Psoas muscle (tissue), 8 donors: Measurements from ENCODE around the gene MCTS1. TPM values are rescaled to one million over a fixed set of nuclear protein-coding genes. Genes with fewer than 3 reads are reported as not detected.
A peak's percentile ranks its signal among the peaks of the same experiment; 100 is the strongest.

Experiments used
- ATAC-seq, 4 donors: fragments of 200-7000 bp; cut with Tn5 transposase; one replicate each; pipeline ENCODE4 v1.9.1; 2020; ENCODE audit warnings: moderate library complexity in 3 of 4, mild to moderate bottlenecking in 2 of 4
- DNase-seq, 2 donors: peaks; one replicate each; pipeline ENCODE4 v3.0.0-alpha.2; 2020
- H3K27ac ChIP-seq: fragments of 200-600 bp; one replicate; pipeline ENCODE4 v1.8.0; 2022
- H3K27me3 ChIP-seq, 3 donors: fragments of 200-600 bp in 1 of 3; one replicate each; pipeline versions ENCODE4 v1.6.1 to v1.8.0; 2013 to 2022; ENCODE audit warnings: low read length in 2 of 3, mild to moderate bottlenecking in 2 of 3, moderate library complexity in 1 of 3; ENCODE audit not compliant: insufficient read depth in 3 of 3
- H3K36me3 ChIP-seq, 2 donors: fragments of 200-600 bp in 1 of 2; one replicate each; pipeline versions ENCODE4 v1.6.1 to v1.8.0; 2013 to 2022; ENCODE audit warnings: low read depth in 1 of 2, mild to moderate bottlenecking in 1 of 2, moderate library complexity in 1 of 2; ENCODE audit not compliant: insufficient read depth in 1 of 2
- H3K4me1 ChIP-seq: fragments of 200-600 bp; one replicate; pipeline ENCODE4 v1.8.0; 2022
- H3K4me3 ChIP-seq: fragments of 200-600 bp; one replicate; pipeline ENCODE4 v1.8.0; 2022; ENCODE audit warnings: mild to moderate bottlenecking
- H3K9me3 ChIP-seq: fragments of 200-600 bp; one replicate; pipeline ENCODE4 v1.8.0; 2022
- WGBS, 3 donors: extraction: QIAGEN DNeasy Blood & Tissue Kit; methylation state at CpG; one replicate each; pipeline versions ENCODE4 v1.1.6 to v1.1.7; 2013; 5-methylcytosine and 5-hydroxymethylcytosine counted together
- intact Hi-C, 2 donors: fragments of 100-400 bp; cut with DNase I; formaldehyde crosslinking; loops; one replicate each; pipeline versions ENCODE4 v1.11.0 to v1.14.2; 2022
- polyA plus RNA-seq, 3 donors: library from polyadenylated mRNA; stranded (reverse); fragments of 200-250 nt; gene quantifications; one replicate each; pipeline ENCODE4 v1.2.3, GENCODE V29; 2013
- total RNA-seq, 4 donors: library from RNA; stranded (reverse); fragmentation: NEBNext Ultra II Directional in 2 of 4; extraction: Animal tissue kit (Norgen Biotek cat#: 25700) in 2 of 4; gene quantifications; one replicate each; pipeline versions ENCODE4 v1.2.1 to v1.2.4, GENCODE V29; 2021 to 2023
- TF ChIP-seq, protein P1 (sequence below): fragments of 200-600 bp; IDR thresholded peaks from one replicate; pipeline ENCODE4 v1.8.0; 2022; ENCODE audit warnings: antibody characterized with exemption
- donor health status: healthy with polysubstance abuse.
- donor health status: DM: no; HTN: no; CAD: no; lungs with moderate emphysema.
- donor health status: Bipolar disorder and iron deficiency.
- donor health status: healthy.
- donor health status: DM: yes; HTN: yes; CAD: no.
- donor health status: DM: no; HTN: no; CAD: no.
- donor health status: DM: no; HTN: no; CAD: no.
- donor health status: DM: yes; HTN: yes; CAD: no.

Gene MCTS1
- total and polyA plus RNA-seq, 7 donors: 23.0 to 54.3 (median 28.8) TPM

DNA sequence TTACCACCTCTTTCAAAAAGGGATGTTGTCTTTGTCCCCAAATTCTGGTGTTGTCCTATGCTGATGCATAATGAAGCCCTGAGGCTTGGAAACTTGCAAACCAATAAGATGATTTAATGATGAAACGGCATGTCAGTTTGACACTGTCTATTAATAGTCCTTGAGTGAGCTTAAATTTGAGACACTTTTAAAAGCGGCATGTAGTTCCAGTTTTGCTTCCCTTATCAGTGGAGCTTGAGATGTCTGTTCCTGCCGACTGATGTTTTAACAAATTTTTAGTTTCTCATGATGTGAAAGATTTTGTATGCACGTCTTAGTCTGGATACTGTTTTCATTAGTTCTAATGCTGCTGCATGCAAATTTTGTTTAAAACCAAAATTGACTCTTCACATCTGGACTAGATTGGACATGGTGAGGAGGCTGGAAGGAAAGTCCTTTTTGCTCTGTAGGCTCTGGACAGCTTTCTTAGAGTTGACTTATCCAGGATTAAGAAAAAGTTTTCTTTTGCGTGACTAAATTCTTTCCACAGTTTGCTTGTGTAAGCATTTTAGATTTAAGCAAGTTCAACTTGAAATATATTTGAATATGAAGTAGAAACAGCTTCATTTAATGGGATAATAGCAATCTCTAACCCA is 14.2 kb downstream of the MCTS1 start:
- intact Hi-C loops: no loop called here
- 49 to 71% (median 64%) methylated on average over 5 of the region's 5 CpGs for WGBS, 3 donors
- H3K4me3 ChIP-seq: no peak overlapping the region
- DNase-seq: no peak
- H3K36me3 ChIP-seq: peaks cover 0 to 16% of the 10 kb centered on the region in 2 donors
- no peaks in the 10 kb centered on the region for H3K4me1 ChIP-seq
- no peaks in the 10 kb centered on the region for H3K27me3 ChIP-seq
- no peak overlapping the region for H3K27ac ChIP-seq
- TF ChIP-seq, protein P1, sequence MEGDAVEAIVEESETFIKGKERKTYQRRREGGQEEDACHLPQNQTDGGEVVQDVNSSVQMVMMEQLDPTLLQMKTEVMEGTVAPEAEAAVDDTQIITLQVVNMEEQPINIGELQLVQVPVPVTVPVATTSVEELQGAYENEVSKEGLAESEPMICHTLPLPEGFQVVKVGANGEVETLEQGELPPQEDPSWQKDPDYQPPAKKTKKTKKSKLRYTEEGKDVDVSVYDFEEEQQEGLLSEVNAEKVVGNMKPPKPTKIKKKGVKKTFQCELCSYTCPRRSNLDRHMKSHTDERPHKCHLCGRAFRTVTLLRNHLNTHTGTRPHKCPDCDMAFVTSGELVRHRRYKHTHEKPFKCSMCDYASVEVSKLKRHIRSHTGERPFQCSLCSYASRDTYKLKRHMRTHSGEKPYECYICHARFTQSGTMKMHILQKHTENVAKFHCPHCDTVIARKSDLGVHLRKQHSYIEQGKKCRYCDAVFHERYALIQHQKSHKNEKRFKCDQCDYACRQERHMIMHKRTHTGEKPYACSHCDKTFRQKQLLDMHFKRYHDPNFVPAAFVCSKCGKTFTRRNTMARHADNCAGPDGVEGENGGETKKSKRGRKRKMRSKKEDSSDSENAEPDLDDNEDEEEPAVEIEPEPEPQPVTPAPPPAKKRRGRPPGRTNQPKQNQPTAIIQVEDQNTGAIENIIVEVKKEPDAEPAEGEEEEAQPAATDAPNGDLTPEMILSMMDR: no peak
- no peaks in the 10 kb centered on the region for H3K9me3 ChIP-seq
- no peak for ATAC-seq

DNA sequence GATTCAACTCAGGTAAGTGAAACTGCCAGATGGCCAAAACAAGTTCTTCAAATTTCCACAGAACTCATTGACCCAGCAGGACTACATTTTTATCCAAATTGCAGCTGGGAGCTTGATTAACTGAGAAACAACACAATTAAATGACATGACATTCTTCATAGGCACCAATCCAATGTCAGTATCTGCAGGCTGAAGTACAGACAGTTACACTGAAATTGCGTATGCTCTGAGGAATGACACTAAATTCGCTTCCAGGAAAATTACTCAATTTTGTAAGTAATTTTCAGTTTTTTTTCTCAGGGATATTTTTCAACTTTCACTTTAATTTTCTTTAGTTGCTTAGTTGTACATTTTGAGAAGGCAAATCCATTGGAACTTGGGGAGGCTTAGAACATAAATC is 21.5 kb downstream of the MCTS1 start:
- 63 to 69% (median 68%) methylated on average over 2 of the region's 2 CpGs for WGBS, 3 donors
- no peak for ATAC-seq
- Histone ChIP-seq H3K27me3 (no peaks in the 10 kb centered on the region), H3K4me1 (no peaks in the 10 kb centered on the region), H3K9me3 (no peaks in the 10 kb centered on the region), H3K27ac (no peak overlapping the region), H3K4me3 (no peak overlapping the region), H3K36me3 (peaks cover 0 to 5% of the 10 kb centered on the region in 2 donors)
- TF ChIP-seq, protein P1: no peak
- no peak for DNase-seq
- intact Hi-C loops: no loop called here

DNA sequence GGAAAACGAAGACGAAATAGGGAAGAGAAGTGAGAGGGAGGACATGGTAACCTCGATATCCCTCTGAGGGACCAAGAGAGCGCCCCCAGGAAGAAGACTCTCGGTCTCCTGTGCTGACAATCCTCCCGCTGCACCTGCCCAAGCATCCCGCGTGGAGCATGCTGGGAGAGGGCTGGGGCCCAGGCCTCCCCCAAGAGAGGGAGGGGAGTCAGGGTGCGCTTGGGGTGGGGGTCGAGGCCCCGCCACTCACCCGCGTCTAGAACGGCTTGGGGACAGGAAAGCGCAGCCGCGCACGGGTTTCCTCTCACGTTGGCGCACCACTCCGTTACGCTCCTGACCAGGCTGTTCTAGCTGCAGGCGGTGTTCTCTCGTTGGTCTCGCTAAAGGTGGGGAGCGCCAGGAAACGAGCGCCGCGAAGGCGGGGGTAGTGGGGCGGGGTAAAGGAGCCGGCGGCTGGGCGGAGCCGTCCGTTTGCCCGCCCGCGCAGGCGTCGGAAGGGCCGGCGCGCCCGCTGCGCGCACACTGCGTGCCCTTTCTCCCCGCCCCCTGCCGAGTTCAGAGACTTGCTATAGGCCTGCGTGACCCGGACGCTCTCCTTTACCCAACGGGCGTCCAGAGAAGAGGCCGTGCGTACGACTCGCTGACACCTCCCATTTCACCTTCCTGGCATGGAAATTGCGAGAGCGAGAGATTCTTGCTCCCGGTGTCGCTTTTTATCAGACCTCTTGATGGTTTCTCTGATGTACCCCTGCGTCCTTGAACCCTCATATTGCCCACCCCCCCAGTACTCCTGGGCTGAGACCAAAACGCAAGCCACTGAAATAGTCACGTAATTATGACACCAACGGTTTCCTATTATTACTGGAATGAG is 26.0 kb downstream of the MCTS1 start, which contains the start of gene C1GALT1C1:
TSS of gene C1GALT1C1 (minus strand) at position 388 of the 871 bp plus-strand sequence. CDS start 2,888 bp downstream, outside the sequence.
- ATAC-seq: peak; percentile 98 to 99 (median 98)

DNA sequence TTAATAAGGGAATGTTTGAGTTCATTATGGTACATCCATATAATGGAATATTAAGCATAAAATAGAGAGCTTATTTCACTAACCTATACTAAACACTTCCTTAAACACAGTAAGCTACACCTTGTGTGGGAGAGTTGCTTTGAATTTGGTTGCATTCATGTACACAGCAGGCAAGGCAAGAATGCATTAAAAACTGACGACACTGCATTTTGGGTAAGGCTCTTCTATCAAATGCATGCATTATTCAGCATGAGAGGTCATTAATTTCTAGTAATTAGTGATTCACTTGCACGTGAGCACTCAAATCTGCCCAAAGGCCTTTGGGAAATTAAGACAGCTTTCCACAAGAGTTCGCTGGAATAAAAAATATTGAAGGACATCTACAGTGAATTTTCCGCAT is 34.7 kb downstream of the MCTS1 start:
- 68 to 84% (median 82%) methylated on average over 4 of the region's 4 CpGs for WGBS, 3 donors
- TF ChIP-seq, protein P1: no peak
- ATAC-seq: no peak
- Histone ChIP-seq H3K4me1 (no peaks in the 10 kb centered on the region), H3K27ac (no peak overlapping the region), H3K27me3 (no peaks in the 10 kb centered on the region), H3K4me3 (no peak overlapping the region), H3K9me3 (peaks cover 3% of the 10 kb centered on the region), H3K36me3 (no peaks in the 10 kb centered on the region)
- intact Hi-C loops: no loop called here
- no peak for DNase-seq

More for the DNA sequence above, 26.0 kb downstream of the MCTS1 start, which contains the start of gene C1GALT1C1:
- H3K4me1 ChIP-seq: no peaks in the 10 kb centered on the region
- TF ChIP-seq, protein P1: no peak
- no peaks in the 10 kb centered on the region for H3K27me3 ChIP-seq
- intact Hi-C loops: loop anchor here in 1 of 2 donors (2.0 kb wide), 1 partner anchor 69 kb away; the partner anchor contains the start of gene CUL4B
- no peaks in the 10 kb centered on the region for H3K36me3 ChIP-seq
- peak within 1 kb of the TSS; percentile 84 for H3K27ac ChIP-seq
- H3K4me3 ChIP-seq: peak within 1 kb of the TSS; percentile 74
- WGBS, 3 donors: 0 to 26% (median 0%) methylated on average over 27 to 68 of the region's 68 CpGs
- no peaks in the 10 kb centered on the region for H3K9me3 ChIP-seq
- peak; percentile 91 to 96 for DNase-seq
